NCI-H2171 (cell line): ENCODE results near the gene SOCS3.
A peak's percentile ranks its signal among the peaks of the same experiment; 100 is the strongest.

ENCODE experiments used
- DNase-seq: peaks from one replicate; lab custom pipeline; 2025; lab: John Stamatoyannopoulos, UW

Gene SOCS3, protein sequence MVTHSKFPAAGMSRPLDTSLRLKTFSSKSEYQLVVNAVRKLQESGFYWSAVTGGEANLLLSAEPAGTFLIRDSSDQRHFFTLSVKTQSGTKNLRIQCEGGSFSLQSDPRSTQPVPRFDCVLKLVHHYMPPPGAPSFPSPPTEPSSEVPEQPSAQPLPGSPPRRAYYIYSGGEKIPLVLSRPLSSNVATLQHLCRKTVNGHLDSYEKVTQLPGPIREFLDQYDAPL

DNA sequence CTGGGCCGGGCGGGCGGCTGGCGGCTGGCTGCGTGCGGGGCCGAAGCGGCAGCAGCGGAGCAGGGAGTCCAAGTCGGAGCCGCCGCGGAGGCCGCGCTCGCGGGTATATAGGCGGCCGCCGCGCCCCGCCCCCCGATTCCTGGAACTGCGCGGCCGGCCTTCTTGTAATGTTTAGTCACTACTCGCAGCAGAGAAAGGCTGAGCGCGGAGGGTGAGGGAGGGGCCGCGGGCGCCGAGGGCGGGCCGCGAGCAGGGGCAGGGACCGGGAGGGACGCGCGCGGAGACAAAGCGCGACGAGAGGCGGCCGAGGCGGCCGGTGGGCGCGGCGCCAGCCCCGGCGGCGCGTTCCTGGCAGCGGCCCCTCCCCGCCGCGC lies at the start of gene SOCS3:
Gene SOCS3 (minus strand): TSS at position 81 of the 374 bp plus-strand sequence. CDS start 982 bp downstream, outside the sequence.
- DNase-seq: peak; percentile 74

DNA sequence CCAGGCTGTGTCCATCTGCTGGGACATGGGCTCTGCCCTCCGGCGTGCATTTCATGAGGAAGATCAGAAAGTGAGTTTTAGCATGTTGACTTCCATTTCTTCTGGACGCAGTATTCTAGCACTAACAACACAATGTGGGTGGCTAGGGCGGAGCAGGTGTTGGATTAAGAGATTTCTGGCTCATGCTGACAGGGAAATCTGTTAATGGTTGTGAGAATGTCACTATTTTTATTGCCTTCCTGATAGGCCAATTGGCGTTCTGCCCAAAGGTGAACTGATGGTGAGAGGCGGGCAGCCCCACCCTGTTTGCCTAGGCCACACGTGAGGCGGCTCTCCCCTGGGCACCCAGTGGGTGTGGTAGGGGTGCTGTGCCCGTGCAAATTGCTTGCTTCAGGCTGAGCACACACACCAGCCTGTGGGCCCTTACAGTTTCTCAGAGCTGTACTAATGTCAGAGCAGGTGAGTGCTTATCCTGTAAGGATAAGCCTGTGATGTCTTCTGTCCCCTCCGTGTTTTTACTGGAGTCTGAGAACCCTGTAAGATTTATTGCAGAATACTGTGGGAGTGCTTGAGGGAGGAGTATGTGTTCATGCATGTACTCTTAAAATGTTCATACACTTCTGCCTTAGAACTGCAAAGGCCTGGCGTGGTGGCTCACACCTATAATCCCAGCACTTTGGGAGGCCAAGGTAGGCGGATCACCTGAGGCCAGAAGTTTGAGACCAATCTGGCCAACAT lies 49.5 kb upstream of the SOCS3 start:
- DNase-seq: peak; percentile 78

DNA sequence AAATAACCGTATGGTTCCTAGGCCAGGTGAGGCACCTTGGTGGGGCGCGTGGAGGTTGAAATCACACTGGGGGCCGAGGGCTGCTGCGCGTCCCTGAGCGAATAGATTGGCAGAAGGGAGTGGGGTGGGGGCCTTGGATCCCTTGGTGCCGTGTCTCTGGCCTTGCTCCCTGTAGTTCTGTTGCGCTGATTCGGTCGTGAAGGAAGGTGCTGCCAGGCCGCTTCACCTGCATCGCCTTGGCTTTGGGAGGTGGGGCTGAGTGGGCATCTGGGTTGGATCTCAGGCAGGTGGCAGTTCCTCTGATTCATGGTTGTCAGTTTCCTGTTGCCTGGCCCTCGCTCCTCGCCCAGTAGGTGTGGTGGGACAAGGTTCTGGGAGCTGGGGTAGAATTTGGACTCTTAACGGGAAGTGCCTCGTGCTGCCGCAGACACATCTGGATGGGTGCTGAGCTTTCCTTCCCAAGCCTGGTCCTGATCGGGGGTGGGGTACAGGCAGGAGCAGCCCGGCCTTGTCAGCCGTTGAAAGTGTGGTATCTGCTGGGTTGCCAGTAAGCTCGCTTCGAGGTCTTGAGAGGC lies 48.7 kb upstream of the SOCS3 start:
- no peak for DNase-seq

DNA sequence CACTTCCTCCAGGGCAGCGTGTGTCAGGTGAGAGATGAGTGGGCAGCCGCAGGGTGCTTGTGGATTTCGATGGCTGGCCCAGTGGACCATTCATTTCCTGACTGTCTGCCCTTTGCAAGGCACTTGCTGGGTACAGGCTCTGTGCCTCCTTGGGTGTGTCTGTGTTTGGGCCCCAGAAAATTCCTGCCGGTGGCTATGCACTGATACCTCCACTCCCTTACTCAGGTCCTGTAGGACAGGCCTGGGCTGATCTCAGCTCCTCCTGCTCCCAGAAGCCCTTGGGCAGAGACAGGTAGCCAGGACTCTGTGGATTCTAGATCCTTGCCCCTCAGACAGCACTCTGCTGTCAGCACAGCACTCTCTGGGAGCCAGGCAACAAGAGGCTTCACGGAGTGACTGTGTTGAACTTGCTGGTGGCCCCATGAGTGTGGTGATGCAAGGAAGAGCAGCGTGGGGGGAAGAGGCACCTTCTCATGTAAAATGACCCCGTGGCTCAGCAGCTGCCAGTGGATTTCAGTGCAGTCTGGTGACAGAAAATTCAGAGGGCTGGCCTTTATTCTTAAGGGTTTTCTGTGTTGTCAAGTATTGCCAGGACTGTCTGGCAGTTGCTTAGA lies 47.6 kb upstream of the SOCS3 start:
- no peak for DNase-seq

DNA sequence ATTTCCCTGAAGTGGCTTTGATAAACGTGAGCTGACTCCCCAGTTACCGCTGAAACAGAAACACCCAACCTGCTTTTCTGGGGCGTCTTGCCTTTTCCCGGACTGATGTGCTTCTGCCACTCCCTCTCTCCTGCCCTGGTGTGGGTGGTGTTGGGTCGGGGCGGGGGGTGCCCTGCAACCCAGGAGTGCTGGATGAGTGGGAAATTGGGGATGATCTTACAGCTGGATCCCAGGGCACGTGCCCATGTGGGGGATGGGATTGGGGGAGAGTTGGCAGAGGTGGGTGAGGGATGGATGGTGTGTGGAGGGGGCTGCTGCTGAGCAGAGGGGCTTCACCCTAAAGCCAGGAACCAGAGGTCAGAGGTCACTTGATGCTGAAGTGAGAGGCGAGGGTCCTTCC lies 47.0 kb upstream of the SOCS3 start:
- no peak for DNase-seq

DNA sequence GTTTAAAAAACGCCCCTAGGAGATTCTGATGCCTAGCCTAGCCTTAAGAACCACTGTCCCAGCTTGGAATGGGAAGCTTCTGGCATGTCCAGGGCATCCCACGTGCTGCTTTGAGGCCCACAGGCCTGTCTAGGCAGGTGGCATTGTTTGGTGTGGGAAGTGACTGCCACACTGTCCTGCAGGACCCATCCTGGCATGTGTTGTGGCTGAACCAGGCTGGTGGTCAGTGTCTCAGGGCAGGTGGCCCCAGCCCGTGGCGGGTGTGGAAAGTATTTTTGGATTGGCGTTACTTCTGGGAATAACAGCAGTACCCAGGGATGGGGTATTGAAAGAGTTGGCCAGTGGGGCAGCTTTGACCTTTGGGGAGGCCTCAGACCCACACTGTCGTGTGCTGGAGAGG lies 46.5 kb upstream of the SOCS3 start:
- DNase-seq: no peak

DNA sequence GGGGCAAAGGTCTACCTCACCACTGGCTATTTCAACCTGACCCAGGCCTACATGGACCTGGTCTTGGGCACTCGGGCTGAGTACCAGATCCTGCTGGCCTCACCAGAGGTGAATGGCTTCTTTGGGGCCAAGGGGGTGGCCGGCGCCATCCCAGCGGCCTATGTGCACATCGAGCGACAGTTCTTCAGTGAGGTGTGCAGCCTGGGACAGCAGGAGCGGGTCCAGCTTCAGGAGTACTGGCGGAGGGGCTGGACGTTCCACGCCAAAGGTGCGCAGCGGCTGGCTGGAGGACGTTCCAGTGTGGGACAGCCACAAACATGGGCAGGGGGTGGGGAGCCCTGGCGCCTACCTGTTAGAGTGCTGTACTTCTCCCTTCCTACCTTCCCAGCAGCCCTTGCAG lies 43.9 kb upstream of the SOCS3 start:
- no peak for DNase-seq

DNA sequence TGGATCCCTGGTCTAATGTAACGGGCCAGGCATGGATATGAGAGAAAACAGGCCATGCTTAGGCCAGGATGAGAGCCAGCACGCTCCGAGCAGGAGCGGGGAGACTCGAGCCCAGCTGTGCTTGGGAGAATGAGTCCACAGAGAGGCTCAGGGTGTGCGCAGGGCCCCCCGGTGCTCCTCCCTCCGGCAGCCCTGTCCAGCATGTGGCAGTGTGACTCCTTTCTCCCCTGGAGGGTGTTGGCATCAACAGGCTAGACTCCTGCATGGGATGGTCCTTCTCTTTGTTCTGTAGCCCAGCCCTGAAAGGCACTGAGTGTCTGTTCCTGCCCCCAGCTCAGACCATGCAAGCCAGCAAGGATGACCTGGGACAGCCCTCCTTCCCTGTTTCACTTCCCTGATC lies 42.0 kb upstream of the SOCS3 start:
- DNase-seq: no peak

DNA sequence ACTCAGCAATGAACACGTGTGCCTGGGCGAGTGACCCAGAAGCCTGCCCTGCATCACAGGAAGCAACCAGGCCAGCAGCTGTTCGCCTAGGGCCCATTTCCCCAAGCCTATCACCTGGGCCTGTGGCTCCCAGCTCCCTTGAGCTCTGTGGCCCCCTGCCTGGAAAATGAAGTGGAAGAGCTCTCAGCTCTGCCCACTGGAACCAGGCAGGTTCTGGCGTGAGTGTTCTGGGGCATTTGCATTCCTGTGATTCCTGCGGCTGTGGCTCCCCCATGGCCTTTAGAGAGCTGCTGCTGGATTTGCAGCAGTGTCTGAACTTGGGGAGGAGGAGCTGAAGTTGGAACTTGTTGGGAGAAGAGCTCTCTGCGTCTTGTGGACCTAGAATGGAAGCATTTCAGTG lies 41.4 kb upstream of the SOCS3 start:
- DNase-seq: no peak

DNA sequence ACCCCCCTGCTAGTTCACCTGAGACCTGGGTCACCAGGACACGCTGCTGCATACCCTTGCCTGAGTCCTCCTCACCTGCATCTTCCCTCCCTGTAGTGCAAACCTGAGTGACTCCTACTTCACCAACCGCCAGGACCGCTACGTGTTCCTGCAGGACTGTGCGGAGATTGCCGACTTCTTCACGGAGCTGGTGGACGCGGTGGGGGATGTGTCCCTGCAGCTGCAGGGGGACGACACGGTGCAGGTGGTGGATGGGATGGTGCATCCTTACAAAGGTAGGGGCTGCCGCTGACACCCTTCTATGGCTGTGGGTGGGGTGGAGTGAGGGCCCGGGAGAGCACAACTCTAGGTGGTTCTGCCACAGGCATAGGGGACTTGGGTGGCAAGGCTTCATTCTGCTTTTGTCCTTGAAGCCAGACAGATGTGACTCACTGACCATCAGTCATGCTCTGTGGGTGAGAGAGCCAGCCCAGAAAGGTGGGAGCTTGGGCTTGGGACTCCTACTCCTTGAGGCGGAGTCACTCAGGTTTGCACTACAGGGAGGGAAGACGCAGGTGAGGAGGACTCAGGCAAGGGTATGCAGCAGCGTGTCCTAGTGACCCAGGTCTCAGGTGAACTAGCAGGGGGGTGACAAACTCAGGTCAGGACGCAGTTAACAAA lies 40.8 kb upstream of the SOCS3 start:
- no peak for DNase-seq

DNA sequence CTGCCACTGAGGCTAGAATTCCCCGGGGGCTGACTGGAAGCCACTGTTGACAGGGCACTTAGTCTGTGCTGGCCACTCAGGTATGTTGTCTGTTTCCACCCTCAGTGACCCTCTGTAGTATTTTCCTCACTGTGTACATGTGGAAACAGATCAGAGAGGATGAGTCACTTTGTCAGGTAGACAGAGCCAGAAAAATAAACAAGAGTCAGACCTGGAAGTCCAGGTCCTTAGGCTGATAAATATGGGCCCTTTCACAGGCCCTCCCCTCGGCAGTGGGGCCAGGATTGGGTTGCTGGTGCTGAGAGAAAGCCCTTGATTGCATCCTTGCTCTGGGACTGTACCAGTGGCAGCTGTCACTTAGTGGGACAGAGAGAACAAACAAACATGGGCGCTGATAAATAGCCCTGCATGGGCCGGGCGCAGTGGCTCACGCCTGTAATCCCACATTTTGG lies 39.8 kb upstream of the SOCS3 start:
- DNase-seq: no peak

DNA sequence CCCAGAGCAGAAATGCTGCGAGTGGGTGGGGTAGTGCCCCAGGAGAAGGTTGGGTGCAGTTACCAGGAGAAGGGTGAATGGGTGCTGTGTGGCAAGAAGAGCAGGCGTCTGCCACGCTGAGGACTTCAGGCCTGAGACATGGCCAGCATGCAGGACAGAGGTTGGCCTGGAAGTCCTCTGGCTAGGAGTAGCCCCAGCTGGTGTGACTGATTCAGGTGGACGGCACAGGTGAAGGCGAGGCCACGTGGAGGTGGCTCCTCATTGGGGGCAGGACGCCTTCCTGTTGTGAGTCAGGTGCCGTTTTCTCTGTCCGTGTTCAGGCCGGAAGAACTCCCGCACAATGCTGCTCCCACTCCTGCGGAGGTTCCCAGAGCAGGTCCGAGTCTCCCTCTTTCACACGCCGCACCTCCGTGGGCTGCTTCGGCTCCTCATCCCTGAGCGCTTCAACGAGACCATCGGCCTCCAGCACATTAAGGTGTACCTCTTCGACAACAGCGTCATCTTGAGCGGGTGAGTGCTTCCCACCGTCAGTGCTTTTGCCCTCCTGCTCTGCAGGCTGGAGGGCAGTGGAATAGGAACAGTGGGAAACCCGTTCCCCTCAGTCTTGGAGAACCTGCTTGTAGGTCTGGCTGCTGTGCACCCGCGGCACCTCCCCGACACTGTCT lies 39.3 kb upstream of the SOCS3 start:
- DNase-seq: no peak

DNA sequence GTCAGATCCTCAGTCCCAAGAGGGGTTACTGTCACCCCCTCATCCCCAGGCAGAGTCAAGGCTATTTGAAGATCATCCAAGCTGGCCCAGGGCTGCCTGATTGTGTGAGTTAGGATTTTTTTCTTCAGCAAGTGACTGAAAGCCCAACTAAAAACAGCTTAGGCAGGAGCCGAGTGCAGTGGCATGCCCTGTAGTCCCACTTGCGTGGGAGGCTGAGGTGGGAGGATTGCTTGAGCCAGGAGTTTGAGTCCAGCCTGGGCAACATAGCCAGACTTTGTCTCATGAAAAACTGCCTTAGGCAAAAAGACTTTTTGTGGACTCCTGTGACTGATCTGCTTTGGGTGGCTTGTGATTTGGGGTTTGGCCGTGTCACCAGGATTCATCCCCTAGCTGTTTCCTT lies 38.5 kb upstream of the SOCS3 start:
- DNase-seq: no peak

DNA sequence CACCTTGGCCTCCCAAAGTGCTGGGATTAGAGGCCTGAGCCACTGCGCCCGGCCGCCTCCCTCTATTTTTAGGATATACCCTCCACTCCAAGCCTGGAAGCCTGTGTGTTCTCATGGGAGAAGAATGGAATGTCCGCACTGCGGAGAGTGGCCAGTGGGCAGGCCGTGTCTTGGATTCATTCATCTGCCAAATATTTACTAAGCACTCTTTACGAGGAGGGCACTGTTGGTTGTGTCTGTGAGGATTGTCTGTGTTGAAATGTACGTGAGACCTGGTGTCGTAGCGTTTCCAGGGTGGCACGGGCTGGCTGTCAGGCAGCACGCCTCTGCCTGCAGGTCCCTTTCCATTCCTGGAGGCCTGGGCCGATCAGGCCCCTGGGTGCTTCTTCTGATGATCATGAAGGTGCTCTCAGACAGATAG lies 37.8 kb upstream of the SOCS3 start:
- no peak for DNase-seq

DNA sequence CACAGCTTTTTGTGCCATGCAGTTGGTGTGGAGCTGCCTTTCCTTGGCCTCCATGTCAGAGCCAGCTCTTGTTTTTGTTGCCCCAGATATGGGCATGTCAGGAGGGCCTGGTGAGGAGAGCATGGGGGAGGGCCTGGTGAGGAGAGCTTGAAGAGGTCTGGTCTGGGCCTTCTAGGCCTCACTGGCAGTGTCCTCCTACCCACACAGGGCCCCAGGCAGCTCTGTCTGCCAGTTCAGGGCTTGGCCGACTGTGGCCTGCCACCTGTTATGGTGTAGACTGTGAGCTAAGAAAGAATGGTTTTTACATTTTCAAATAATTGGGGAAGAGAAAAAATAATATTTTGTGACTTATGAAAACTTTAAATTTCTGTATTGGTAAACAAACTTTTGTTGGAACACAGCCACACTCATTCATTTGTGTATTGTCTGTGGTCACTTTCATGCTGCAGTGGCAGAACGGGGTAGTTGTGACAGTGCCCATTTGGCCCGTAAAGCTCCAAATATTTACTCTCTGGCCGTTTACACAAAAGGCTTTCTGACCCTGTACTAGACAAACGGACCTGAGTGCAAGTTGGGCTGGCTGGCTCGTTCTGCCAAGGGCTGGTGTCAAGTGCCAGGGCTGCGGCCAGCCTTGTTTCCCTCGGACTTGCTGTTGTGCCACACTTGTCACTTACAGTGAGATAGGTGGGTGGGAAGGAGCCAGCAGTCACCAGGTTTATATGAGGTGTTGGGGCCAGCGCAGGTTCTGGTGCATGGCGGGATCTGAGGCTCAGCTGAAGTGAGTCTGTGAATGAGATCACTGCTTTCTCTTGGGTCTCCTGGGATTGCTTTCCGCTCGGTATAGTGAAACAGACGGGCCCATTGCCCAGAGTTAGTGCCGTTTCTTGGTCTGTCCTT lies 36.8 kb upstream of the SOCS3 start:
- DNase-seq: no peak

DNA sequence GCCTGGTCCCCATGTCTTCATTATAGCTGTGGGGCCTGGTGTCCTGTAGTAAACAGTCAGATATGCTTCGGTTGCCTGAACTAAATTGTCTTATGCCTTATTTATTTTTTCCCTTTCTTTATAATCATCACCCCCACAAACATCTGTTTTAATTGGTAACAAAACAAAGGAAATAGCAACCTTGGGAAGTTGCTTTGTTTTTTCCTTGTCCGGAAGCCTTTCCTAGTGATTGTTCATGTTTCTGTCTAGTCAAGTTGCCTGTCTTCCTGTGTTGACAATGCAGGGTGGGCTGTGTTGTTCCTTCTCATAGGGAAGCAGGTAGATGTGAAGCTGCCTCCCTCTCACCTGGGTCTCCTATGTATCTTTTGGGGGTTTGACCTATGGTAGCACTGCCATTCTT lies 35.3 kb upstream of the SOCS3 start:
- DNase-seq: no peak

DNA sequence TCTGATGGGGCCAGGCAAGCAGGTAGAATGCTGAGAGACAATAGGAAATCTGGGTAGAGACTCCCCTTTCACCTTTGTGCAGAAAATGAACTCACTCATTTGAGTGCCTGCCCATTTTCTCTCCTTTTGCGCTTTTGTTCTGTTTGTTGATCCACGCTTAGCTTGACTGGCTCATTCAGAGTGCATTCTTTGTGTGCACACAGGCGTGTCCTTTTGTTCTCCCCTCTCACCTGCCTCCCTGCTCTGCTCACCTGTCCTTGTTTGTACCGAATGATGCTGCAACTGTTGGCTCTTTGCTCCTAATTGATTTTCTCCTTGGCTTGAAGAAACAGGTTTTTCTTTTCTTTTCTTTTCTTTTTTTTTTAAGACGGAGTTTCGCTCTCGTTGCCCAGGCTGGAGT lies 34.3 kb upstream of the SOCS3 start:
- no peak for DNase-seq

DNA sequence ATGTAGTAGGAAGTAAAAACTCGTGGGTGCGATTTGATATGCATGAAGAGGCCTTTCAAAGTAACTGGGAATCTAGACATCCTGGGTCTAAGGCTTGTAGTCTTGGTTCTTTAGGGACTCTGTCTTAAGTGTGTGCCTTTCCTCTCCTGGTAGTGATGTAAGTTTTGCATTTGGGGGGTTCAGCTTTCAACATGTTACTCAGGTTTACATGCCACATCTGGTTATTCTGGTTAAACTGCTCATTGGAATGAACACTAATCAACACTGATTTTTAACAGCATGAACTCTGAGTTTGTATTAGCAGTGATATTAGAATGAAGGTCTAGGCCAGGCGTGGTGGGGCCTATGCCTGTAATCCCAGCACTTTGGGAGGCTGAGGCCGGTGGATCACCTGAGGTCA lies 33.7 kb upstream of the SOCS3 start:
- no peak for DNase-seq

DNA sequence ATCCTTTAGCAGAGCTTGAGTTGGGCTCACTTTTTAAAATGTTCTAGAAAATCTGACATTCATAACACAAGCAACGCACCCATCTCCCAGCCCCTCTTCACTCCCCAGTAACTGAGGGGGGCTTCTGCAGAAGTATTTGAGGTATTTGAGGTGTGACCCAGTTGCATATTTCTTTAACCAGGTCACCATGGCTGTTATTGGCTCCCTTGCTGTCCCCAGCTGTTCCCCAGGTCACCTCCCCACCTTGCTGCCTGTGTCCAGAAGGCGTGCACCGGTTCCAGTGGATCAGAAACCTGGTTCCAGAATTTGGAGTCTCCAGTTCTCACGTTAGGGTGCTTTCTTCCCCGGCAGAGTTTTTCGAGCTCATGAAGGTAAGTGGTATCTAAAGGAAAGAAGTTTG lies 32.4 kb upstream of the SOCS3 start:
- no peak for DNase-seq

DNA sequence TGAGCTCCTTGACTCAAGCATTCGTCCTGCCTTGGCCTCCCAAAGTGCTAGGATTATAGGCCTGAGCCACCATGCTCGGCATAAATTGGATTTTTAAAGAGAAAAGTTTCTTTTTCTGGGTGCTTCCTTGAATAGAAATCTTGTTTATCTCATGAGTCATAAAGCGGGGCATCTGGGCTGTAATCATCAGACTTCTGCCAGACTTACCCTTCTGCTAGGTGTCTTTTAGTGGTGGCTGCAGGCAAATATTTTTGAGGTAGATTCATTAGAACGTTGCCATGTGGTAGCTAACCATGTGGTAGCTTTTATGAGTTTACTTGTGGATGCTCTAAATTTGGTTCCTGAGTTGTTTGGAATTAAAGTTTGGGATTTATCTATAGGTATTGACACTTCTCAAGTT lies 32.0 kb upstream of the SOCS3 start:
- DNase-seq: no peak

DNA sequence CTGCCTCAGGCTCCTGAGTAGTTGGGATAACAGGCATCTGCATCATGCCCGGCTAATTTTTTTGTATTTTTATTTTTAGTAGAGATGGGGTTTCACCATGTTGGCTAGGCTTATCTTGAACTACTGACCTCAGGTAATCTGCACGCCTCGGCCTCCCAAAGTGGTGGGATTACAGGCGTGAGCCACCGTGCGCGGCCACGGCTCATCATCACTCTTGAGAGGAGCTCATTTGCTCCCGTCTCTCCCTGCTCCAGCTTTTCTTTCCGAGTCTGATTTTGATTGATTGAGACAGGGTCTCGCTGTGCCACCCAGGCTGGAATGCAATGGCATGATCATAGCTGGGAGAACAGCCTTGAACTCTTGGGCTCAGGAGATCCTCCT lies 31.2 kb upstream of the SOCS3 start:
- DNase-seq: no peak
